ENCODE results near the gene CCT4. TPM values are rescaled to one million over a fixed set of nuclear protein-coding genes. Genes with fewer than 3 reads are reported as not detected.

CCT4 gene
- total and polyA plus RNA-seq, 5 experiments from 2014 or later: 109 to 169 (median 153) TPM

DNA sequence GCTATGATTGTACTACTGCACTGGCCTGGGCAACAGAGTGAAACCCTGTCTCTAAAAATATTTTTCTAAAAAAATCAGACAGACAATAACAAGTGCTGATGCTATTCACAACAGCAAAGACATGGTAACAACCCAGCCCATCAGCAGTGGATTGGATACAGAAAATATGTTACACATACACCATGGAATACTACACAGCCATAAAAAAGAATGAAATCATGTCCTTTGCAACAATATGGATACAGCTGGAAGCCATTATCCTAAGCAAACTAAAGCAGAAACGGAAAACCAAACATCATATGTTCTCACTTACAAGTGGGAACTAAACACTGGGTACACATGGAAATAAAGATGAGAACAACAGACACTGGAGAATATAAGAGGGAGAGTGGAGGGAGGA, 54.5 kb downstream of the CCT4 start:
- H3K4me1 Mint-ChIP-seq: no peaks in the 10 kb centered on the region
- H3K4me3 Mint-ChIP-seq: no peak overlapping the region
- no peak overlapping the region for H3K27ac Mint-ChIP-seq
- ATAC-seq: no peak
- POLR2A ChIA-PET: interaction anchor here (0.7 kb wide), 1 partner anchor 9 kb away, joined by 5 read pairs; no protein-coding TSS in a partner anchor
- no peaks in the 10 kb centered on the region for H3K27me3 Mint-ChIP-seq
- H3K9me3 Mint-ChIP-seq: no peaks in the 10 kb centered on the region
- peaks cover 4 to 8% (median 6%) of the 10 kb centered on the region in 3 donors for H3K36me3 Mint-ChIP-seq
- DNase-seq: no peak

DNA sequence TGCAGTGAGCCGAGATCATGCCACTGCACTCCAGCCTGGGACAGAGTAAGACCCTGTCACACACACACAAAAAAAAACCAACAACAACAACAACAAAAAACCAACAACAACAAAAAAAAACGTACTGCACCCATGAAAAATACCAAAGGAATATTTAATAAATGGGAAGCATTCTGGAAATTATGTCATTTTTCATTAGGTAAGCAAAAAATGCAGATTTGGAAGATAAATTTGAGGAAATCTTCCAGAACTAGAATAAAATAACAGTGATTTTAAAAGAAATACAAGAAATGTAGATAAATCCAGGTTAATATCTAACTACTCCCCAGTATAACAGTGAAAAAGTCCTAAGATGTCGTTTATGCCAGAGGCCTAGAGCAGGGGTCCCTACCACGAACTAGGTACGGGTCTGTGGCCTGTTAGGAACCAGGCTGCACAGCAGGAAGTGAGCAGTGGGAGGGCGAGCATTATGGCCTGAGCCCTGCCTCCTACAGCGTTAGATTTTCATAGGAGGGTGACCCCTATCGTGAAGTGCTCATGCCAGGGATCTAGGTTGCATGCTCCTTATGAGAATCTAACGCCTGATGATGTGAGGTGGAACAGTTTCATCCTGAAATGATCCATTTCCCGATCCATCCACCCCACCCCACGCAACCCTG, 56.1 kb downstream of the CCT4 start:
- Mint-ChIP-seq H3K4me1 (no peaks in the 10 kb centered on the region), H3K27me3 (no peaks in the 10 kb centered on the region), H3K9me3 (no peaks in the 10 kb centered on the region), H3K36me3 (peaks cover 4 to 8% (median 6%) of the 10 kb centered on the region in 3 donors), H3K4me3 (no peak overlapping the region), H3K27ac (no peak overlapping the region)
- no peak for ATAC-seq
- no peak for DNase-seq
- POLR2A ChIA-PET: no interaction called here

DNA sequence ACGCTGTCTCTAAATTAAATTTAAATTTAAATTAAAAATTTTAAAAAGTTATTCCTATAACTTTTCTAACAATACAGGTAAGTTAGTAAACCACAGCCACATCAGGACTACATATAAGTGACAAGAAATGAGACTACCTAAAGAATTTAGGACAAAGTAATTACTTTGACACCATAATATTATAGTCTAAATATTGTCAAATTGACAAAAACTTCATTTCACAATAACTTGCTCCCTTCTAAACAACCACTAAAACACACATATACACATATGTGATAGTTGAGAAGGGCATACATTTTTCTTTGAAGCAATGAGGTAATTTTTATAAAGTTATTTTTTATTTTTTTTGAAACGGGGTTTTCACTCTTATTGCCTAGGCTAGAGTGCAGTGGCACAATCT, 66.2 kb downstream of the CCT4 start:
- no peaks in the 10 kb centered on the region for H3K9me3 Mint-ChIP-seq
- H3K27ac Mint-ChIP-seq: no peak overlapping the region
- DNase-seq (no peak), ATAC-seq (no peak)
- POLR2A ChIA-PET: no interaction called here
- no peaks in the 10 kb centered on the region for H3K27me3 Mint-ChIP-seq
- H3K4me3 Mint-ChIP-seq: no peak overlapping the region
- no peaks in the 10 kb centered on the region for H3K36me3 Mint-ChIP-seq
- no peaks in the 10 kb centered on the region for H3K4me1 Mint-ChIP-seq

Other genes with a start within 250 kb of the CCT4 start
- 1 to 10 TPM; 5.6 to 6.1 TPM for gene FAM161A, start 34.6 kb downstream of the CCT4 start, total RNA-seq
- 1 to 10 TPM; 1.8 TPM for gene FAM161A, start 34.6 kb downstream of the CCT4 start, polyA plus RNA-seq
- 10 to 100 TPM; 15.2 to 18.9 TPM for gene COMMD1, start 17.0 kb upstream of the CCT4 start, total RNA-seq
- 10 to 100 TPM; 48.4 to 63.4 (median 63.0) TPM for gene COMMD1, start 17.0 kb upstream of the CCT4 start, polyA plus RNA-seq